ENCODE results near the gene KRTDAP.

DNA sequence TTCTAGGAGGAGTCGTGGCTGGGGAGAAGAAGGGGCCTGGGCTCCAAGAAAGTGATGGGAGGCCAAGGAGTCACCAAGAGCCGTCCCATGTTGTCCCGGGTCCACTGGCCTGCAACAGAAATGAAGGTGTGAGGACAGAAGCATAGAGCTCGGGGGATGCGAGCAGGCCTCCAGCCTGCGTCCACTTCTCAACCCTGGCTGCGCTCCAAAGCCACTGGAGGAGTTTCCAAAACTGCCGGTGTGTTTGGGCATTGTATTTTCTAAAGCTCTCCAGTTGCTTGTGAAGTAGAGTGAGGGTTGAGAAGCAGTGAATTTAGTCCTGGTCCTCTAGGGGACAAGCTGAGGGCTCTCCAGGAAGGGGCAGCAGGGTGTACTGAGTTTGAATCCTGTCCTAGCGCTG is 29.2 kb downstream of the KRTDAP start:
- no peak for TF ChIP-seq CTCF (IDR thresholded peaks at IDR 0.05; ENCODE audit: insufficient read depth, low read depth, low read length)
- no peak for TF ChIP-seq EZH2 (IDR thresholded peaks at IDR 0.05; ENCODE audit: insufficient read depth, low read length)

Data from astrocyte (in vitro differentiated cells and primary cell).